CD14-positive monocyte (primary cell): ENCODE results near the gene TYW1. TPM values are rescaled to one million over a fixed set of nuclear protein-coding genes. Genes with fewer than 3 reads are reported as not detected.

ENCODE experiments used
- DNase-seq, 3 donors: peaks; one replicate each; pipeline ENCODE4 v3.0.0-alpha.2; 2011 to 2022
- H2AFZ ChIP-seq: 2 replicates; pipeline ENCODE4 v1.6.0; 2012; ENCODE audit warnings: mild to moderate bottlenecking, low read depth, low read length, inconsistent platforms; ENCODE audit not compliant: insufficient read depth, poor library complexity, severe bottlenecking
- H3K27ac ChIP-seq, 2 donors: 1 replicate in 1 of 2; 2 replicates in 1 of 2; pipeline ENCODE4 v1.5.1; 2012 to 2013; ENCODE audit warnings: low read length in 2 of 2, control low read depth in 1 of 2, inconsistent platforms in 1 of 2, low read depth in 1 of 2, mild to moderate bottlenecking in 1 of 2
- H3K27me3 ChIP-seq, 2 donors: one replicate each; pipeline versions ENCODE4 v1.6.0 to v1.6.1; 2011 to 2013; ENCODE audit warnings: low read length in 2 of 2; ENCODE audit not compliant: control insufficient read depth in 2 of 2, insufficient read depth in 2 of 2
- H3K36me3 ChIP-seq, 2 donors: replicated peaks in 1 of 2; 1 replicate in 1 of 2; 2 replicates in 1 of 2; pipeline versions ENCODE4 v1.5.1 to v1.6.1; 2012 to 2013; ENCODE audit warnings: low read length in 2 of 2, control low read depth in 1 of 2, inconsistent platforms in 1 of 2, mild to moderate bottlenecking in 1 of 2; ENCODE audit not compliant: insufficient read depth in 2 of 2, control insufficient read depth in 1 of 2
- H3K4me1 ChIP-seq, 2 donors: 1 replicate in 1 of 2; 2 replicates in 1 of 2; pipeline versions ENCODE4 v1.5.1 to v1.6.1; 2012 to 2013; ENCODE audit warnings: low read length in 2 of 2, control low read depth in 1 of 2, inconsistent platforms in 1 of 2, mild to moderate bottlenecking in 1 of 2, moderate library complexity in 1 of 2; ENCODE audit not compliant: insufficient read depth in 2 of 2, control insufficient read depth in 1 of 2
- H3K4me2 ChIP-seq: replicated peaks from 2 replicates; pipeline ENCODE3; 2012; ENCODE audit warnings: low read length, moderate library complexity, mild to moderate bottlenecking; ENCODE audit not compliant: poor library complexity, severe bottlenecking; ENCODE audit errors: extremely low read depth
- H3K4me3 ChIP-seq, 3 experiments: fragments of 200-600 bp in 1 of 3; sonication (generic) in 1 of 3; replicated peaks in 1 of 3; 1 replicate in 2 of 3; 2 replicates in 1 of 3; pipeline ENCODE4 v1.5.1; 2011 to 2013; ENCODE audit warnings: low read length in 3 of 3, mild to moderate bottlenecking in 3 of 3, control low read depth in 2 of 3, low read depth in 2 of 3, inconsistent platforms in 1 of 3, moderate library complexity in 1 of 3
- H3K79me2 ChIP-seq: 2 replicates; pipeline ENCODE4 v1.6.0; 2012; ENCODE audit warnings: mild to moderate bottlenecking, control low read depth, inconsistent platforms, low read length, moderate library complexity; ENCODE audit not compliant: insufficient read depth
- H3K9ac ChIP-seq: 2 replicates; pipeline ENCODE4 v1.6.0; 2017; ENCODE audit warnings: low read length, mild to moderate bottlenecking; ENCODE audit not compliant: insufficient read depth, poor library complexity, severe bottlenecking
- H3K9me3 ChIP-seq, 2 donors: replicated peaks in 1 of 2; 1 replicate in 1 of 2; 2 replicates in 1 of 2; pipeline versions ENCODE4 v1.5.1 to v1.6.1; 2012 to 2013; ENCODE audit warnings: low read length in 2 of 2, control low read depth in 1 of 2; ENCODE audit not compliant: control insufficient read depth in 1 of 2, insufficient read depth in 1 of 2
- H4K20me1 ChIP-seq: 2 replicates; pipeline ENCODE4 v1.6.0; 2012; ENCODE audit warnings: mild to moderate bottlenecking, low read length, control low read depth, moderate library complexity; ENCODE audit not compliant: insufficient read depth
- H3K27ac Mint-ChIP-seq, 7 donors: one replicate each; pipeline ENCODE4 v1.8.0; 2020; ENCODE audit warnings: mild to moderate bottlenecking in 7 of 7, mixed read lengths in 7 of 7, moderate library complexity in 6 of 7, inconsistent platforms in 2 of 7
- H3K27me3 Mint-ChIP-seq, 3 donors: one replicate each; pipeline ENCODE4 v1.8.0; 2021 to 2022; ENCODE audit warnings: low read depth in 3 of 3, mild to moderate bottlenecking in 3 of 3, mixed read lengths in 3 of 3, moderate library complexity in 3 of 3, inconsistent platforms in 1 of 3
- H3K36me3 Mint-ChIP-seq, 2 donors: one replicate each; pipeline ENCODE4 v1.8.0; 2020; ENCODE audit warnings: mixed read lengths in 2 of 2, inconsistent platforms in 1 of 2, mild to moderate bottlenecking in 1 of 2
- H3K4me1 Mint-ChIP-seq: one replicate; pipeline ENCODE4 v1.8.0; 2020; ENCODE audit warnings: mild to moderate bottlenecking, mixed read lengths
- H3K4me3 Mint-ChIP-seq, 2 donors: one replicate each; pipeline ENCODE4 v1.8.0; 2020; ENCODE audit warnings: mild to moderate bottlenecking in 2 of 2, mixed read lengths in 2 of 2, moderate library complexity in 1 of 2
- H3K9me3 Mint-ChIP-seq, 7 donors: one replicate each; pipeline ENCODE4 v1.8.0; 2020 to 2022; ENCODE audit warnings: mixed read lengths in 7 of 7, mild to moderate bottlenecking in 6 of 7, moderate library complexity in 6 of 7, inconsistent platforms in 2 of 7
- CTCF ChIP-seq: fragments of 200-600 bp; IDR thresholded peaks from one replicate; pipeline ENCODE4 v1.8.0; 2022; ENCODE audit warnings: antibody characterized with exemption, mild to moderate bottlenecking
- WGBS: methylation state at CpG from one replicate; pipeline ENCODE4 v1.1.5; 2013; ENCODE audit warnings: missing lambda C conversion rate; ENCODE audit not compliant: insufficient coverage; 5-methylcytosine and 5-hydroxymethylcytosine counted together
- intact Hi-C, 2 donors: fragments of 100-400 bp; cut with micrococcal nuclease; formaldehyde crosslinking; loops; one replicate each; pipeline versions ENCODE4 v1.15.0 to v1.15.1; 2023
- polyA plus RNA-seq, 3 donors: library from polyadenylated mRNA; depleted of rRNA in 1 of 3; unstranded in 2 of 3; stranded (reverse) in 1 of 3; fragments of 300-500 nt in 2 of 3; fragments of >200 nt in 1 of 3; fragmentation: Illumina TruSeq in 2 of 3; gene quantifications; 1 replicate in 2 of 3; 2 replicates in 1 of 3; pipeline ENCODE4 v1.2.3, GENCODE V29; 2012 to 2021

TYW1 gene
- polyA plus RNA-seq, 3 donors, result 6.3 to 9.0 (median 7.2) TPM

GRCh38 chr7:66950311-66950710, 46.3 kb upstream of the TYW1 start:
- intact Hi-C loops, result no loop called here
- Histone ChIP-seq H3K4me3 (no peak overlapping the region), H3K79me2 (no peaks in the 10 kb centered on the region), H3K27ac (no peak overlapping the region), H3K4me1 (no peaks in the 10 kb centered on the region), H3K36me3 (peaks cover 86 to 98% of the 10 kb centered on the region in 2 donors), H3K9me3 (no peaks in the 10 kb centered on the region), H3K4me2 (no peak overlapping the region), H4K20me1 (no peaks in the 10 kb centered on the region), H2AFZ (no peak overlapping the region), H3K27me3 (no peaks in the 10 kb centered on the region), H3K9ac (no peak overlapping the region)
- peaks cover 76 to 96% of the 10 kb centered on the region in 2 donors for H3K36me3 Mint-ChIP-seq
- no peaks in the 10 kb centered on the region for H3K4me1 Mint-ChIP-seq
- H3K27me3 Mint-ChIP-seq, result peaks cover 0 to 1% (median 0%) of the 10 kb centered on the region in 3 donors
- no CpG with 5 or more reads among the region's 3 CpGs for WGBS
- H3K4me3 Mint-ChIP-seq, result no peak overlapping the region
- H3K27ac Mint-ChIP-seq, result peak overlapping the region in 1 of 7 donors; percentile 26
- H3K9me3 Mint-ChIP-seq, result no peaks in the 10 kb centered on the region
- DNase-seq, result no peak
- no peak for TF ChIP-seq CTCF

GRCh38 chr7:66950763-66951162, 45.9 kb upstream of the TYW1 start:
- Histone ChIP-seq H3K4me3 (no peak overlapping the region), H3K4me2 (no peak overlapping the region), H3K79me2 (no peaks in the 10 kb centered on the region), H2AFZ (no peak overlapping the region), H3K36me3 (peaks cover 87 to 98% of the 10 kb centered on the region in 2 donors), H3K27me3 (no peaks in the 10 kb centered on the region), H4K20me1 (no peaks in the 10 kb centered on the region), H3K9ac (no peak overlapping the region), H3K4me1 (no peaks in the 10 kb centered on the region), H3K27ac (no peak overlapping the region), H3K9me3 (no peaks in the 10 kb centered on the region)
- Mint-ChIP-seq H3K9me3 (no peaks in the 10 kb centered on the region), H3K27me3 (peaks cover 0 to 1% (median 0%) of the 10 kb centered on the region in 3 donors), H3K27ac (peak overlapping the region in 1 of 7 donors; percentile 15), H3K4me1 (no peaks in the 10 kb centered on the region), H3K36me3 (peaks cover 78 to 96% of the 10 kb centered on the region in 2 donors), H3K4me3 (no peak overlapping the region)
- 100% methylated on average over 1 of the region's 8 CpGs for WGBS
- DNase-seq, result no peak
- no peak for TF ChIP-seq CTCF
- intact Hi-C loops, result no loop called here
